DND-41 (cell line): ENCODE measurements around the gene GAREM2.

Experiments
- ATAC-seq: fragments of 200-7000 bp; cut with Tn5 transposase; 3 replicates; pipeline ENCODE4 v1.9.1; 2021; ENCODE audit warnings: low read depth; ENCODE audit not compliant: insufficient read depth
- DNase-seq: peaks from one replicate; pipeline ENCODE4 v3.0.0-alpha.2; 2020
- H2AFZ ChIP-seq: 2 replicates; pipeline ENCODE4 v1.6.0; 2012; ENCODE audit warnings: low read depth, low read length
- H3K27ac ChIP-seq: 2 replicates; pipeline ENCODE4 v1.5.1; 2012; ENCODE audit warnings: low read length, inconsistent platforms
- H3K27me3 ChIP-seq: fragments of 200-600 bp; sonication (generic); 2 replicates; pipeline ENCODE4 v1.6.0; 2012; ENCODE audit warnings: low read length, mild to moderate bottlenecking, inconsistent platforms; ENCODE audit not compliant: insufficient read depth, poor library complexity
- H3K36me3 ChIP-seq: 2 replicates; pipeline ENCODE4 v1.5.1; 2012; ENCODE audit warnings: low read length, inconsistent platforms; ENCODE audit not compliant: insufficient read depth
- H3K4me1 ChIP-seq: 2 replicates; pipeline ENCODE4 v1.5.1; 2012; ENCODE audit warnings: mild to moderate bottlenecking, low read length; ENCODE audit not compliant: insufficient read depth
- H3K4me2 ChIP-seq: 2 replicates; pipeline ENCODE4 v1.6.0; 2012; ENCODE audit warnings: mild to moderate bottlenecking, moderate library complexity, low read length, inconsistent platforms; ENCODE audit not compliant: insufficient read depth
- H3K4me3 ChIP-seq, 2 experiments: fragments of 200-600 bp in 1 of 2; shearing (Covaris generic) in 1 of 2; 2 replicates each; pipeline ENCODE4 v1.5.1; 2012 to 2016; ENCODE audit warnings: inconsistent platforms in 2 of 2, low read length in 2 of 2, mild to moderate bottlenecking in 2 of 2, low read depth in 1 of 2, moderate library complexity in 1 of 2
- H3K79me2 ChIP-seq: 2 replicates; pipeline ENCODE4 v1.6.0; 2012; ENCODE audit warnings: low read length, inconsistent platforms; ENCODE audit not compliant: insufficient read depth
- H3K9ac ChIP-seq: 2 replicates; pipeline ENCODE4 v1.6.0; 2012; ENCODE audit warnings: low read depth, mild to moderate bottlenecking, inconsistent platforms, low read length, moderate library complexity
- H3K9me3 ChIP-seq: 2 replicates; pipeline ENCODE4 v1.5.1; 2012; ENCODE audit warnings: low read length, moderate library complexity, mild to moderate bottlenecking, inconsistent platforms; ENCODE audit not compliant: insufficient read depth, severe bottlenecking
- H4K20me1 ChIP-seq: 2 replicates; pipeline ENCODE4 v1.6.0; 2012; ENCODE audit warnings: low read length; ENCODE audit not compliant: insufficient read depth
- EZH2 ChIP-seq: IDR thresholded peaks from 3 replicates; pipeline ENCODE4 v1.6.1; 2012; ENCODE audit warnings: borderline replicate concordance, low read depth, mild to moderate bottlenecking, moderate library complexity, low read length, inconsistent platforms; ENCODE audit not compliant: severe bottlenecking
- TF ChIP-seq, protein P1 (sequence below): IDR thresholded peaks from 2 replicates; pipeline ENCODE4 v1.5.1; 2012; ENCODE audit warnings: borderline replicate concordance, low read length, moderate library complexity, mild to moderate bottlenecking; ENCODE audit not compliant: poor library complexity, severe bottlenecking; ENCODE audit errors: extremely low read depth

Gene GAREM2

DNA sequence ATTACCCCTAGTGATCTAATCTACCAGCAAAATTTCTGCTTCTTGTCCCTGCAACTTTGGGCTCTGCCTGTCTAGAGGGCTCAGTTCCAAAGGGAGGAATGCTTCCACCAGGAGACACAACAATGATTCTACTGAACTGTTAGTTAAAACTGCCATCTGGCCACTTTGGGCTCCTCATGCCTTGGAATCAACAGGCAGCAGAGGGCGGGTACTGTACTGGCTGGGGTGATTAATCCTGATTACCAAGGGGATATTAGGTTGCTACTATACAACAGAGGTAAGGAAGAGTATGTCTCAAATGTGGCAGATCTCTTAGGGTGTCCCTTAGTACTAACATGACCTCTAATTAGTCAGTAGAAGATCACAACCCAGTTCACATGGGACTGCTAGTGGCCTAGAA lies 50.1 kb downstream of the GAREM2 start:
- no peaks in the 10 kb centered on the region for H3K79me2 ChIP-seq
- no peak for DNase-seq
- H3K4me1 ChIP-seq: no peaks in the 10 kb centered on the region
- H3K36me3 ChIP-seq: peaks cover 71% of the 10 kb centered on the region
- H3K9ac ChIP-seq: no peak overlapping the region
- H4K20me1 ChIP-seq: no peaks in the 10 kb centered on the region
- H3K27ac ChIP-seq: no peak overlapping the region
- no peak overlapping the region for H2AFZ ChIP-seq
- TF ChIP-seq, protein P1, sequence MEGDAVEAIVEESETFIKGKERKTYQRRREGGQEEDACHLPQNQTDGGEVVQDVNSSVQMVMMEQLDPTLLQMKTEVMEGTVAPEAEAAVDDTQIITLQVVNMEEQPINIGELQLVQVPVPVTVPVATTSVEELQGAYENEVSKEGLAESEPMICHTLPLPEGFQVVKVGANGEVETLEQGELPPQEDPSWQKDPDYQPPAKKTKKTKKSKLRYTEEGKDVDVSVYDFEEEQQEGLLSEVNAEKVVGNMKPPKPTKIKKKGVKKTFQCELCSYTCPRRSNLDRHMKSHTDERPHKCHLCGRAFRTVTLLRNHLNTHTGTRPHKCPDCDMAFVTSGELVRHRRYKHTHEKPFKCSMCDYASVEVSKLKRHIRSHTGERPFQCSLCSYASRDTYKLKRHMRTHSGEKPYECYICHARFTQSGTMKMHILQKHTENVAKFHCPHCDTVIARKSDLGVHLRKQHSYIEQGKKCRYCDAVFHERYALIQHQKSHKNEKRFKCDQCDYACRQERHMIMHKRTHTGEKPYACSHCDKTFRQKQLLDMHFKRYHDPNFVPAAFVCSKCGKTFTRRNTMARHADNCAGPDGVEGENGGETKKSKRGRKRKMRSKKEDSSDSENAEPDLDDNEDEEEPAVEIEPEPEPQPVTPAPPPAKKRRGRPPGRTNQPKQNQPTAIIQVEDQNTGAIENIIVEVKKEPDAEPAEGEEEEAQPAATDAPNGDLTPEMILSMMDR: no peak
- TF ChIP-seq EZH2: no peak
- ATAC-seq: no peak
- H3K9me3 ChIP-seq: no peaks in the 10 kb centered on the region
- H3K4me2 ChIP-seq: no peak overlapping the region
- H3K4me3 ChIP-seq: no peak overlapping the region
- no peaks in the 10 kb centered on the region for H3K27me3 ChIP-seq

DNA sequence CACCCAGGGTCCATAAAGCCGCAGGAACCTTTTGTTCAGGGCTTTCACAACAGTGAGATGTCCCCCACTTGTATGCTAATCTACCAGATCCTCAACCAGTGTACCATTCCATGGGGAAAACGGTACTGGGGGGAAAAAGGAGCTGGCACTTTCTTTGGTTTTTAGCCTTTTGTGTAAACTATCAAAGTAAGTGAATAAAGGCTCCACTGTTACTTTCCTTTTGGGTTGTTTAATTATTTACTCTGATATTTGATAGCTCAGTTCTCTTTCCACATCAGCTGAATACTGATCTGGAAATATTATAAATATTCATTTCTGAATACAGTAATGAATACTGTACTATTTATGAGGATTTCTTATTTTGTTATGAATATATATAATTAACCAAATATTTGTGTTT lies 51.2 kb downstream of the GAREM2 start:
- no peak overlapping the region for H2AFZ ChIP-seq
- no peak for ATAC-seq

DNA sequence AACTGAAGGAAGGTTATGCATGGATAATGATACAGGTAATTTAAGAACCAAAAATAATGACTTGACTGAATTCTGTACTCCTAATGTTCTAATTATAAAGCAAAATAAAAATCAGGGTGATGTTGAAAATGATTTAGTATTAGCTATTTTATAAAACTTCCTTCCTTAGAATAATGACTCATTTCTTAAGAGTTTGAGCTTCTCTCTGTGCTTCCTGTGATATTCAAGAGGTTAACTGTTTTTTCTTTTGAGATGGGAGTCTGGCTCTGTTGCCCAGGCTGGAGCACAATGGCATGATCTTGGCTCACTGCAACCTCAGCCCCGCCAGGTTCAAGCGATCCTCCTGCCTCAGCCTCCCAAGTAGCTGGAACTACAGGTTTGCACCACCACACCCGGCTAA lies 56.7 kb downstream of the GAREM2 start:
- DNase-seq: no peak
- no peak overlapping the region for H2AFZ ChIP-seq
- H3K27ac ChIP-seq: no peak overlapping the region
- no peak for ATAC-seq
- H3K4me1 ChIP-seq: no peaks in the 10 kb centered on the region
- no peak overlapping the region for H3K9ac ChIP-seq
- peaks cover 88% of the 10 kb centered on the region for H3K36me3 ChIP-seq
- H3K27me3 ChIP-seq: no peaks in the 10 kb centered on the region
- TF ChIP-seq, protein P1: no peak
- TF ChIP-seq EZH2: no peak
- no peaks in the 10 kb centered on the region for H3K9me3 ChIP-seq
- H3K4me3 ChIP-seq: no peak overlapping the region
- H4K20me1 ChIP-seq: no peaks in the 10 kb centered on the region
- no peak overlapping the region for H3K4me2 ChIP-seq
- no peaks in the 10 kb centered on the region for H3K79me2 ChIP-seq

More for the DNA sequence above, 51.2 kb downstream of the GAREM2 start:
- no peak for TF ChIP-seq EZH2
- TF ChIP-seq, protein P1: no peak
- H3K36me3 ChIP-seq: peaks cover 81% of the 10 kb centered on the region
- H4K20me1 ChIP-seq: no peaks in the 10 kb centered on the region
- H3K27ac ChIP-seq: no peak overlapping the region
- no peak for DNase-seq
- H3K4me1 ChIP-seq: no peaks in the 10 kb centered on the region
- no peak overlapping the region for H3K9ac ChIP-seq
- H3K27me3 ChIP-seq: no peaks in the 10 kb centered on the region
- H3K4me2 ChIP-seq: no peak overlapping the region
- H3K9me3 ChIP-seq: no peaks in the 10 kb centered on the region
- no peaks in the 10 kb centered on the region for H3K79me2 ChIP-seq
- H3K4me3 ChIP-seq: no peak overlapping the region

DNA sequence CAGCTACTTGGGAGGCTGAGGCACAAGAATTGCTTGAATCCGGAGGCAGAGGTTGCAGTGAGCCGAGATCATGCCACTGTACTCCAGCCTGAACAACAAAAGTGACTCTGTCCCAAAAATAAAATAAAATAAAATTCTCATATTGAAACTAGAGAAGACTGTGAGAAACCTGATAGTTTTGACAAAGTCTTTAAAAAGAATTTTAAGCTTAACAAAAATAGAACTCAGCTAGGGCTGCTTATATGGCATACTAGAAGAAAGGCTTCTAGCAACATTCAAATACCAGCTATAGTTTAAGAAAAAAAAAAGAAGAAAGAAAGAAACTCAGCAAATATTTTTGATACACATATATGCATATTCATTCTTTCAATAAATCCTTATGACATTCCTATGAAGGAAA lies 57.9 kb downstream of the GAREM2 start:
- Histone ChIP-seq H3K9ac (no peak overlapping the region), H3K79me2 (no peaks in the 10 kb centered on the region), H3K27ac (no peak overlapping the region), H3K27me3 (no peaks in the 10 kb centered on the region), H3K9me3 (no peaks in the 10 kb centered on the region), H4K20me1 (no peaks in the 10 kb centered on the region), H3K4me3 (no peak overlapping the region), H2AFZ (no peak overlapping the region), H3K4me1 (no peaks in the 10 kb centered on the region), H3K4me2 (no peak overlapping the region), H3K36me3 (peaks cover 95% of the 10 kb centered on the region)
- DNase-seq (no peak), ATAC-seq (no peak)
- TF ChIP-seq, protein P1: no peak
- TF ChIP-seq EZH2: no peak
